Stimulated activated CD8-positive, alpha-beta memory T cell treated with anti-CD3 and anti-CD28 coated beads, Interleukin-15, amount 100 ng/mL, for 24 hours (primary cell): Measurements from ENCODE around the gene PALLD.

Source experiments
- DNase-seq: peaks from one replicate; pipeline ENCODE4 v3.0.0-alpha.2; 2020; ENCODE audit warnings: low read depth

The PALLD gene

DNA sequence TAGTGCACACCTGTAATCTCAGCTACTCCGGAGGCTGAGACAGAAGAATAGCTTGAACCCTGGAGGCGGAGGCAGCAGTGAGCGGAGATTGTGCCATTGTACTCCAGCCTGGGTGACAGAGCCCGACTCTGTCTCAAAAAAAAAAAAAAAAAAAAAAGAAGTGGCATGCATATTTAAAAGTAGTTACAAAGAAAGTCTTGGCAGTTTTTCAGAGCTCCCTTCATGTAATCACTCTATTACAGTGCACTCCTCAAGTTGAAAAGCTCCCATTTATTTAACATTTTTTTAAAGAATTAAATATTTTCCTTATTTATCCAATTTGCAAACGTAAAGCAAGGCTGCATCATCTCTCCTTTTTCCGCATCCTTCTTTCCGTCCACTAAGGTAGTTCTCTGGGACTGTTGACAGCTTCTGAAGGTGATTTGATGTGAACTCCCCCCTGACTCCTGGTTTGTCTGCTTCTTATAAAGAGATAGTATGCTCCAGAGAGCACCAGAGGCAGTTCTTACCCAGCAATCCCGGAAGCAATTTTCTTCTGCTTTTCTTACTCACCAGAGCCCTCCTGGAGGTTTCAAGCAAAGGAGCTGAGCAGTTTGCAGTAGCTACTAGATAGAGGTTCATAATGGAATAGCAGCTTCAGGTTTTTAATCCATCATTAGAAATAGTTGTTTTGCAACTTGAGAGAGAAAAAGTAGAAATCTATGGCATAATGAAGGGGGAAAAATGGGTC, 151.0 kb downstream of the PALLD start:
- no peak for DNase-seq

DNA sequence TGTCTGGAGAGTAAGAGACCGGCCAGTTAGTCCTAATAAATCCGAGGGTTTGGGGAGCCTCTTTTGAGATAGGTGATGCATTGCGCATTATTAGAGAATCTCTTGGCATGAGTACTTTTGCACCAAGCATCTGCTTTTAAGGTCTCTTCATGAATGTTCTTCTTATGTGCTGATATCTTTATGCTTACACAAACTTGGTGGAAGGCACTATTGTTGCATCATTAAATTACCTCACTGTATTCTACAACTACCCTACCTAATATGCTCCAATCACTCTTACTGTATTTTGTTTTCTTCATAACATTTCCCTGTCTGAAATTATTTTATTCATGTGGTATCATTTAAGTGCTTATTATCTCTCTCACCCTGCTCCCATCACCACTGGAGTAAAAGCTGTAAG, 151.6 kb downstream of the PALLD start:
- no peak for DNase-seq

DNA sequence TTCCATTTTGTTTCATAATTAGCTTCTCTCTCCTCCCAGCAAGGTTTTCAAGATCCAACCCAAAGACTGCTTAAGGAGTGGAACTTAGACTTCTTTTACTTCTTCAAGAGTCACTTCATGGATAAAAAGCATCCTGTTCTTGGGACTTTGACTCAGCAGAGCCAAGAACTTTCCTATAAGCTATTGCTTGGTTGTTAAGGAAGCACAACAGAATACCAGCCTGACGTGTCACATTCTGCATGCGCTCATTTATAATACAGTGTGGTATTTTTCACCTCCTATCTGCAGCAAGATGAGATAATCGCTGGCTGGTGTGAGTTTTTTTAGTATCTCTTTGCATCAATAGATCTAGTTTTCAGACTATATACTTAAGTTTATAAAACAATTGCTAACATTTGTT, 152.1 kb downstream of the PALLD start:
- no peak for DNase-seq

DNA sequence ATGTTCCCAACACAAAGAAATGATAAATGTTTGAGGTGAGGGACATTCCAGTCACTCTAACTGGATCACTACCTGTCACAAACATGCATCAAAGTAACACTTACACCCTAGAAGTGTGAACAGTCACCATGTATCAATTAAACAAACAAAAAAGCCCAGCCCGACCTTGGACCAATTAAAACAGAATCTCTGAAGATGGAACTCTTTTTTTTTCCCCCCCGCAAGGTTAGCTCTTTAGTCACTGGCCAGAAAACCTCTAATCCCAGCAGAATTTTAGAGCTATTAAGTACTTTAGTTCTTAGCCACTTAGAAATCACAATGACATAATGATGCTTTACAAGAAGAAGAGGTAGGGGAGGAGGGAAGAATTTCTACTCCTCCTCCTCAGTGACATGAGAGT, 154.5 kb downstream of the PALLD start:
- DNase-seq: no peak

DNA sequence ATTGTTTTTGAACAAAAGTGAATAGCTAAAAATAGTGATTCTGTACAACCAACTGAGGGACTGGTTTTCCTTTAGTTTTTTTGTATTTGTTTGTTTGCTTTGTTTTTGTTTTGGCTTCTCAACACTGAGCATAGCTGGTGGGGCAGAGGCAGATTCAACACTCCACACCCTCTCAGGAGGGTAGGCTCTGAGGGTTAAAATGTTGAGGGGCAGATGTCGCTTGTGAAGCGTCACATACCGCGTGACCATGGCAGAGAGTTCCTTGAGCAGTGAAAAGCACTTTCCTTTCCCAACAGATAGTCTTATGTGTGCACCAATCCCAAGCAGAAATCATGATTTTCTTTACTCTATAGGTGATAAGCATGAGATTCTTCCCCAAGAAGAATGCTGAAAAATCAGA, 155.0 kb downstream of the PALLD start:
- DNase-seq: no peak

DNA sequence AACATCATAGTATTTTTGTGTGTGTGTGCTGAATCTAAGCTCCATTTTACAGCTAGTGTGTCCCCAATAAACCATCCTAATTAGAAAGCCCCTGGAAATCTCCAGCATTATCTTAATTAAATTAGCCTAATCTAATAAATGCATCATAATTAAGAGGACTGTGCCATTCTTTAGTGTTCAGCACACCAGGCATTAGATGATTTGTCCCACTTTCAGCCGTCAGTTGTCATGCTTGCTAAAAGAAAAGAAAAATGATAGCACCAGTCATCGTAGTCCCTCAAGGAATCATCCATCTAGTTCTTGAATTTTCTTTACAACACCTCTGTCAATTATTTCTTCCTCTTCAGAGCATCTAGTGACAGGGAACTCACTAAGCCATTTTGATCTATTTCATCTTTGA, 155.9 kb downstream of the PALLD start:
- no peak for DNase-seq

DNA sequence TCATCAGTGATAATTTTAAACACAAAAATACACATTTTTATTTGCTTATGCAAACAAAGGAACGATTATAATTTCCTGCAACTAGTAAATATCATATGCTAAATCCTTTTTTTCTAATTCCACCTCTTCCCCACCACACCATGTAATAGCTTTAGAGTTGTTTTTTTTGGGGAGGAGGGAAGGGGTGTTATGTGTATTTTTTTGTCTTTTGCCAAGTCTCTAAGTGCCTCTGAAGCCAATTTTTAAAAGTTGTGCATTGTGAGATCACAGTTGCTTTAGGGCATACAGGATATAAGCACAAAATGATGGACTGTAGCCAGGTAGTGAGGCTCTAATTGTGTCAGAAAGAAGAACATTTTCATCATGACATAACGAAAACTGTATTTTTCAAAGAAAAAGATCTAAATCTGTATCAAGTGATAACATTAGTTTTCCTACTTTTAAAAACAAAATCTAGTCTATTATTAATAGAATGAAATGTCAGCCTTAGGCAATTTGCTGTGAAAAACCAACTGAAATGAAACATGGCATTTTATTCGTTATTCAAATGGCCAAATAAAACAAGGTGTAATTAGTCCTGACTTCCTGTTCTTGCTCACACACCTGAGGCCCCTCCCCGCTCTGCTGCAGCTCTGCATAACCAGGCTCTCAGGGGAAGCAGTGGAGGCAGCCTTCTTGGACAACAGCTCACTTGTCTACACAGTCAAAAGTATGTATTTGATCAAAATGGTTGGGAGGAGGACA, 157.4 kb downstream of the PALLD start:
- DNase-seq: no peak

DNA sequence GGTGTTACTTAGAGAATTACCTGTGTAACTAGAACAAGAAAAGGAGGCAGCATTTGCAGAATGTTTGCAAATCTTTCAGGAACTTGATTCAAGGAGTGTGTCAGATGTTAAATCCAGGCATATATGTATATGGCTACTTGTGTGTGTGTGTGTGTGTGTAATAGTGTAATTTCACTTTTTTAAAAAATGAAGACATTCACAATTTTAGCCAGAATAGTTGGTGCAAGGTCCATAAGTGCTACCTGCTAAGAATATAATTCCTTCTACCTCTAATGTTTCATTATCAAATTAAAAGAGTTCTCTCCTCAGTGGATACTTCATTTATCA, 158.0 kb downstream of the PALLD start:
- DNase-seq: no peak

DNA sequence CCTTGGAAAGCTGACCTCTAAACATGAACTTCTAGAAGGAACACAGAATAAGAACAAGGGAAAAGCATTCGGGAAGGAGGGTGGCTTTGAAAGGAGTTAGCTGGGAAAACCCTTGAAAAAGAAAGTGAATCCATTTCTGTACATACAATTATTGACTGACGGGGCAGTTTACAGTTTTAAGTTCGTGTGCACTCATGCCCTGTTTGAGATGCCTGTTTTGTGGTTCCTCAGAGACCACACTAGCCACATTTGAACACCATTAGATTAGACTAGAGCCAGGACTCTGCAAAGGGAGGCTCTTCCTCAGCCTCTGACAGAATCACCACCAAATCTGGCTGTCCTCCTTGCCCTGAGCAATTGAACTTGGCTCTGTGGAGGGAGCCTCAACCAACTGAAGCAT, 158.3 kb downstream of the PALLD start:
- DNase-seq: no peak

DNA sequence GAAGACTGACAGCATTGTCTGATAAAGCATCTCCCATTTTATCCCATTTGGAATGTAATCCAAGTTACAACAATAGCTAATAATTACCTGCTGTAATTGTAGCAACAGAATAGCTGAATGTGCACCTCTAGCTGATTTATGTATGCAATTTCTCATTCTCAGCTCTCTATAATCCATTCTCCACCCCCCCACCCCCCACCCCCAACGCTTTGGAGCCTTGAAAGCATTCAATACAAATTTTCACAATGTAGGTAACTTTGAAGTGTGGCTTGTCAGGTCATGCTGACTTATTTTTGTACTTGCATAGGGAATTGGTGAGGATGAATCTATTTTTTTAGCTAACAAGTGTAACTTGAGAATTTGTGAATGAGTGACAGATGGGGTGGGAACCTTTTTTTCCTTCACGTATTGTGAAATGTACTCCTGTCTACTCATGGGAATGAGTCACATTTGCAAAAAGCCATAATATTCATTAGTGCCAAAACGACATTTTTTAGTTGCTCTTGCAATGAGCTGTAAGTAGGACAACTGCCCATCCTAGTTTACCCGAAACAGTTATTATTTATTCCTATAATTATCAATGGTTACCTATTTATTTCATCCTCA, 159.3 kb downstream of the PALLD start:
- no peak for DNase-seq

DNA sequence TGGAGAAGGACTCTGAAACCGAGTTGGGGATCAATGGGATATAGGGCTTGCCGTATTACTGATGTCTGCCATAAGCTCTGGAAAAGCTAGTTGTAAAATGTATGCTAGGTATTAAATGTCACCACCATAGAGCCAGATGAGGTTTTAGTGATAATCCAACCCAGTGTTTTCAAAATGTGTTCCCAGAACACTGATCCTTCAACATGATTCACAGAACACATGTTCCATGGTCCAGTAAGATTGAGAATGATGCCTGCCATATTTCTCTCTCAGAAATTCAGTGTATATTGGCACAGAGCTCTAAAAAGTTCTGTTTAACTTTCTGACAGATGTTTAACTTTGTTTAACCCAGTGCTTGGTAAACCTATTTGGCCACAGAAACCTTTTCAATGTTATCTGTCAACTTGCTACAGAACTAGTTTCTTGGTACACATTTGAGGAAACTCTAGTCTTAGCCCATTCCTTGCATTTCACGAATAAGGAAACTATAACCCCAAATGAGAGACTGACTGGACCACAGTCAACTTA, 160.2 kb downstream of the PALLD start:
- DNase-seq: no peak

DNA sequence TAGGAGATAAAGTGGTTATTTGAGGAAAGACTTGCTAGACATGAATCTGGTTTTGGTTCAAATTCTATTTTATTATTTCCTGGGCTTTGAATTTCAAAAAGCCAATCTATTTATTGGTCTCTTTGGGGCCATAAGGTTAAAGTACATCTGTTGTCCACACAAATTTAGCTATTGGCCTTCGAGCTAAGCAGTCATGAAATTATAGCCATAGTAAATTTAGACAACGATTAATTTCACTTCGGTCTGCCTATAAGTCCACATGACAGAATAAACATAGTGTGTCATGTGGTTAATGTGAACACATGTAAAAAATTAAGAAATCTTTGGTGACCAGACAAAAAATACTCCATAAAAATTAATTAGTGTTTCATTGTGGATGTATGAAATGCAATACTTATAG, 161.9 kb downstream of the PALLD start:
- no peak for DNase-seq

DNA sequence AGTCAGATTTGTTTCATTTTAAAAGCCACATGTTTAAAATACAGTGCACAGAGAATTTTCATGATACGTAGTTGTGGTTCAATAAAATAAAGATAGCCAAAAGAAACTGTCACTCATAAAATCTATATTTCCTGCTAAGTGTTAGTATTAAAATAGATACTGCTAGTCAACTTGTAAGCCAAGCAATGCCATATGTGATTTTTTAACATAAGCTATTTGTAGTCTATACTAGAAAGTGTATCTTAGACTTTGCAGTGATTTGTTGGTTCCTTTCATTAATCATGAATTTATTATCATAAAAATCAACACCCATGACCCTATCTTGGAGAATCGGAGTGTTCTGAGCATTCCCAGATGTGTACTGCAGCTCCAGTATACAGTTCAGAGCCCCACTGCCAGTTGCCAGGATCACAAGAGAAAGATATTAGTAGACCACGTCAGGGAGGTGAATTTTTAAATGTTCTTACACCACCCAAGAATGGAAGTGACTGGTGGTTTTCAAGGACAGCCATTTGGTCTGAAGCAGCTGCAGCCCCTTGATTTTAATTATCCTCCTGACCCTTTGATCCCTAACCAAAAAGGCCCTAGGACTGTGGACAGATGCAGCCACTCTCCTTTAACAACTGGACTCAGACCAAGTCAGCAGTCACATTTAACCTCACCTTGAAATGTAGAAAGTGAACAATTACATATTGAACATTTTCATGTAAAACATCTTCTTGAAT, 163.1 kb downstream of the PALLD start:
- no peak for DNase-seq

DNA sequence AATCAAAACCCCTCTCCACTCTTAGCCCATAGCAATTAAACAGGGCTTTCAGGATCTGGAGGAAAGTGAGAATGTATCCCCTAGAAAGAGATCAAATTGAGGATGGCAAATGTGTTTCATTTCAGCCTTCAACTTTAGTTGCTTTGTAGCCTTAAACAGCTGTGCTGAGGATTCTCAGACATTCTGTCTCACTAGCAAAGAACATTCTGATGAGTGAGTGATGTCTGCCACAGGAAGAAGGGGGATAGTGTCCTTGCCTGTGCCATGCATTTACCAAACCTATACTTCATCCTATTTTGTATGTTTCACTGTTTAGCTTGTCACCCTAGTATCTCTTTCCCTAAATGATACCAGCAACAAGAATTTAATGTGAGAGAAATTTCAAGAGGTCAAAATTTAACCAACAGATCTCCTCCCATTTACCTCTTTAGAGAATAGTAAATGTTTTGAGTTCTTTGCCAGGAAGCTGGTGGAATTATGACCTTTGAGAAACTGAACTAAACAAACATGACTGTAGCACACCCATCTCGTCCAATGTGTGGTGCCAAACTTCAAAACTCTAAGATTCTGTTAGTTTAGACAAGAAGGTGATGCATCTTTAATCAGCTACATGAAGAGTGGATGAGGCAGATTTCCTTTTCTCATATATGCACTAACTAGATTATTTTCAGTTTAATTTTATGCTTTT, 165.6 kb downstream of the PALLD start:
- DNase-seq: no peak

DNA sequence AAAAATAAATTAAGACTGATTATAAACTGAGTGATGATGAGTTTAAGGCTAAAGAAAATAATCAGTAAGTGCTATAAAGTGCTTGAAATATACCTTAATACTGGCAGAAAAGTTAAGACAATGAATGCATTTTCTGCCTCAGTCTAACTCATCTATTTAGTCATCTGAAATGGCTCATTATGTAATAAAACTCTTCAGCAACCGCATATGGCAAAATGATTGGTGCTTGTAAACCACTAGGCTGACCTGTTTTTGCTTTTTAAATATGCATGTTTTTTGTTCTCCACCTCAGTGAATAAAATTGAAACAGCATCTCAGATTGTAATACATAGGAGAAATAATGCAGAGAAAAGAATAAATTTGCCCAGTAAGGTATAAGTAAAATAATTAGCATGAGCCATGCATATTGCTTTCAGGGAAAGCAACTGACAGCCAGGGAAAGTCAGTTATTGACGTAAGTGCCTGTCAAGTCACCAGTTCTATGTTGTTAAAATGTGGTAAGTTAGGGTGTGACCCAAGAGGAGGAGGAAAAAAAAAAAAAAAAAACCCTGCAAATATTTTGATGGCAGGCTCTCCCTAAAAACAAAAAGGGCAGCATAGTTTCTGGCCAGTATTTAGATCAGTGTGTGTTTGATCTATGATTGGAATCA, 167.5 kb downstream of the PALLD start:
- DNase-seq: no peak

DNA sequence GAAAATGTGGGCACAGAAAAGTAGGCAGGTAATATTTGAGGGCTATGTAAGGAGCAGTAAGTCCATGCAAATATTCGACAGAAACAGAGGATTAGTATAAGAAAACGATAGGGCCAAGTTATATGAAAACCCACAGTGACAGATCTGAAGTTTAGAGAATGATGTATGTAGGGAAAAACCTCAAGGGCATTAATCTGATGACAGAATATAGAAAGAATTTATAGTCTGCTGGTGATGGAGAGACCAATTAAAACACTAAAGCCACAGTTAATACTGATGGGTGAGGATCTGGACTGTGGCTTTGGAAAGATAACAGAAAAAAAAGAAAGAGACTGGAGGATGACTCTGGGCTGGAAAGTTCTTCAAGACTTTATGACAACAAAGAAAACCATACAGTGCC, 169.7 kb downstream of the PALLD start:
- no peak for DNase-seq

DNA sequence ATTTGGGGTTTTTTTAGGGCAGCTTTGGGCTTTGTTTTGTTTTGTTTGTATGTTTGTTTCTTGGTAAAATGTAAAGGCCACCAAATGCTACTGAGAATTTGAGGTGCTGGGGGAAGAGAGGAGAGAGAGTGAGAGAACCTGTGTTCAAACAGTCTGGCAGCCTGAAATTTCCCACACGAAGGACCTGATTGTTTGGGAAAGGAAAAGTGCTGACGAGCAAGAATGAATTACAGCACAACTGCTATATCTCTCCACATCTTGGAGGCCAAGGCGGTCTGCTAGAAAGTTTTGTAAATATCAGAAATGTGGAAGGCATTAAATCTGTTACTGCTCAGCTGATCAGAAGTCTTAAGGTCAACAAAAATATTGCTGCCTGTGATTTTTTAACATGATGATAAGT, 170.5 kb downstream of the PALLD start:
- no peak for DNase-seq

DNA sequence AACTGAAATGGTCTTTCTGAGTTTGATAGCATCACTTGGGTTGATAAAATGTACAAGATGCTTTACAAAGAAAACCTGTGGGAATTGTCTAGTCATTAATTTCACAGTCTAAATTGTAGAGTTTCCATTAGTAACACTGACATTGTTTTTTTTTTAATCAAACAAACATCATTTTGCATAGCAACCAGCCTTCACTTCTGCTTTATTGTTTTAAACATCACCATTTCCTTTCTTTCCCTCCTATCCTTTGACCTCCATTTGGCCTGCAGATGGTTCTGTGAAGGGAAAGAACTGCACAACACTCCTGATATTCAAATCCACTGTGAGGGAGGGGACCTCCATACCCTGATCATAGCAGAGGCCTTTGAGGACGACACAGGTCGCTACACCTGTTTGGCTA, 171.1 kb downstream of the PALLD start:
- no peak for DNase-seq

DNA sequence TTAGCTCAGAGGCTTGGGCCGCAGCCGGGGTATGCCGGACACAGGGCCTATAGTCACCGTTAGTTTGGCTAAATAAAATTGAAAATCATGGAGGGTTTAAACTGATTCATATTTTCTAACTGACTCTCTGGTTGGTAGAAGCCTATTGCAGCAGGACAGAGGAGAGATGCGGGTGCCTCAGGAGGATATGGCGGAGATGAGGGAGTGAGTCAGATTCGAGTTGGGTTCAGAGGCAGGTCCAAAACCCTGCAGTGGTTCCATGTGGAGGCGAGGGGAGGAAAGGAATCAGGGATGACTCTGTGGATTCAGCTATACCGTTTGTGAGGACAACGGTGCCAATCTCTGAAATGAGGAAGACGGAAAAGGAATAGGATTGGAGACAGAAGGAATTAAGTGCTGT, 176.6 kb downstream of the PALLD start:
- no peak for DNase-seq

DNA sequence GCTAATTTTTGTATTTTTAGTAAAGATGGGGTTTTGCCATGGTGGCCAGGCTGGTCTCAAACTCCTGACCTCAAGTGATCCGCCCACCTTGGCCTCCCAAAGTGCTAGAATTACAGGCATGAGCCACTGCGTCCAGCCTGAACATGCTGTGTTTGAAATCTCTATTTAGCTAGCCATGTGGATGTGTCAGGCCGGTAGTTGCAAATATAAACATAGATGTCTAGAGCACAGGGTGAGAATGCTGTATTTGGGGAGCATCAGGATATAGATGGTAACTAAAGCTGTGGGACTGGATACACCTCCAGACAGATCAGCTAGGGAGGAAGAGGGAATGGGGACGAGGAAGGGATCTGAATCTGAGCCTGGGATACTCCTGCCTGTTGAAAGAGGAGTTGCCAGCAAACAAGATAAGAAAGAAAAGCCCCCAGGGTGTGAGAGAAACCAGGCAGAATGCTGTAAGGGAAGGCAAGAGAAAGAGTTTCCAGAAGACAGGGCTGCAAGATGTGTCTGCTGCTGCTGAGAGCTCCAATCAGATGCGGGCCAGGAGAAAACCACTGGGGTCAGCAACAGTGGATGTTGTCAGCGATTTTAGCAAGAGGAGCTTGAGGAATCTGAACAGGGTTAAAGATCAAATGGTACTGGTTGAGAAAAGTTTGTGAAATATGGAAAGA, 177.4 kb downstream of the PALLD start:
- DNase-seq: no peak

DNA sequence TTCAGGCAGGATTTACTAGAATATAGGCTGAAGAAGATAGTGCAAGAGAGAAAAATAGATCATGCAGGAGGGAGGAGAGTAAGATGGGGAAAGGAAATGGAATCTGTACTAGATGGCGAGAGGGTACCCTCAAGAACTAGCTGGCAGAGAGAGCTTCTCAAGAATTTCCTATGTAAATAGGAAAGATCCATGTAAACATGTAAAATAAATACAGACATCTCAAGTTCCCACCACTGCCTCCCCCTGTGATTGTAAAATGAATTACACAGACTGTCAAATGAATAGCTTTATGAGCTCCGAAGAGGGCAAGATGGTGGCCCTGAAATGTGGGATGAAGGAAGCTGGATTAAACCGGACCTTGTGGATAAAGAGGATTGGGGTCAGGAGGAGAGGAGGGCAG, 178.0 kb downstream of the PALLD start:
- no peak for DNase-seq
